ENCODE results near the gene GRPEL1. TPM values are rescaled to one million over a fixed set of nuclear protein-coding genes. Genes with fewer than 3 reads are reported as not detected.

The GRPEL1 gene
- polyA plus RNA-seq, 3 donors: 44.1 to 49.6 (median 45.4) TPM

- Histone ChIP-seq H3K4me3 (replicated peaks in 1 of 3; ENCODE audit: low read depth in 2 of 3, low read length in 3 of 3) (peak overlapping the region in 1 of 3 experiments; percentile 12), H3K27ac (ENCODE audit: low read depth in 1 of 2, low read length in 2 of 2) (peak overlapping the region in 1 of 2 donors; percentile 57), H3K4me1 (ENCODE audit: control insufficient read depth in 1 of 2, insufficient read depth in 2 of 2, low read length in 2 of 2) (peaks cover 50 to 51% of the 10 kb centered on the region in 2 donors), H3K79me2 (ENCODE audit: insufficient read depth, low read length) (peaks cover 51% of the 10 kb centered on the region), H3K9ac (ENCODE audit: insufficient read depth, low read length, poor library complexity, severe bottlenecking) (no peak overlapping the region), H4K20me1 (ENCODE audit: insufficient read depth, low read length) (peaks cover 96% of the 10 kb centered on the region), H3K9me3 (replicated peaks in 1 of 2; ENCODE audit: control insufficient read depth in 1 of 2, insufficient read depth in 1 of 2, low read length in 2 of 2) (no peaks in the 10 kb centered on the region), H3K4me2 (replicated peaks; ENCODE audit: extremely low read depth, low read length, poor library complexity, severe bottlenecking) (peak overlapping the region; percentile 37), H3K36me3 (replicated peaks in 1 of 2; ENCODE audit: control insufficient read depth in 1 of 2, insufficient read depth in 2 of 2, low read length in 2 of 2) (peaks cover 39 to 62% of the 10 kb centered on the region in 2 donors), H2AFZ (ENCODE audit: insufficient read depth, low read depth, low read length, poor library complexity, severe bottlenecking) (no peak overlapping the region), H3K27me3 (ENCODE audit: control insufficient read depth in 2 of 2, insufficient read depth in 2 of 2, low read length in 2 of 2) (no peaks in the 10 kb centered on the region)
- intact Hi-C loops (cut with micrococcal nuclease): loop anchor here in 1 of 2 donors (10.0 kb wide), 2 partner anchors 146 to 276 kb away; partner anchors contain the start of gene KIAA0232
- Mint-ChIP-seq H3K4me1 (peaks cover 54% of the 10 kb centered on the region), H3K36me3 (peaks cover 61 to 84% of the 10 kb centered on the region in 2 donors), H3K4me3 (peak overlapping the region in 1 of 2 donors; percentile 73), H3K9me3 (no peaks in the 10 kb centered on the region), H3K27me3 (ENCODE audit: low read depth in 3 of 3) (peaks cover 0 to 1% (median 1%) of the 10 kb centered on the region in 3 donors), H3K27ac (peak overlapping the region; percentile 71 to 89 (median 84))
- DNase-seq: peak in 2 of 3 donors; percentile 30 to 49
- TF ChIP-seq, protein P1, sequence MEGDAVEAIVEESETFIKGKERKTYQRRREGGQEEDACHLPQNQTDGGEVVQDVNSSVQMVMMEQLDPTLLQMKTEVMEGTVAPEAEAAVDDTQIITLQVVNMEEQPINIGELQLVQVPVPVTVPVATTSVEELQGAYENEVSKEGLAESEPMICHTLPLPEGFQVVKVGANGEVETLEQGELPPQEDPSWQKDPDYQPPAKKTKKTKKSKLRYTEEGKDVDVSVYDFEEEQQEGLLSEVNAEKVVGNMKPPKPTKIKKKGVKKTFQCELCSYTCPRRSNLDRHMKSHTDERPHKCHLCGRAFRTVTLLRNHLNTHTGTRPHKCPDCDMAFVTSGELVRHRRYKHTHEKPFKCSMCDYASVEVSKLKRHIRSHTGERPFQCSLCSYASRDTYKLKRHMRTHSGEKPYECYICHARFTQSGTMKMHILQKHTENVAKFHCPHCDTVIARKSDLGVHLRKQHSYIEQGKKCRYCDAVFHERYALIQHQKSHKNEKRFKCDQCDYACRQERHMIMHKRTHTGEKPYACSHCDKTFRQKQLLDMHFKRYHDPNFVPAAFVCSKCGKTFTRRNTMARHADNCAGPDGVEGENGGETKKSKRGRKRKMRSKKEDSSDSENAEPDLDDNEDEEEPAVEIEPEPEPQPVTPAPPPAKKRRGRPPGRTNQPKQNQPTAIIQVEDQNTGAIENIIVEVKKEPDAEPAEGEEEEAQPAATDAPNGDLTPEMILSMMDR (IDR thresholded peaks at IDR 0.05): no peak
- WGBS (ENCODE audit: insufficient coverage): 44% methylated on average over 12 of the region's 20 CpGs
These were observed 7.3 kb downstream of the GRPEL1 start for GRCh38 chr4:7060346-7061150.

GRCh38 chr4:7059662-7060061, 8.2 kb downstream of the GRPEL1 start:
- intact Hi-C loops (cut with micrococcal nuclease): loop anchor here in 1 of 2 donors (2.0 to 10.0 kb wide), 3 partner anchors 15 to 275 kb away; partner anchors contain the start of gene KIAA0232
- H3K4me1 Mint-ChIP-seq: peaks cover 54% of the 10 kb centered on the region
- peaks cover 96% of the 10 kb centered on the region for H4K20me1 ChIP-seq (ENCODE audit: insufficient read depth, low read length)
- peaks cover 66 to 84% of the 10 kb centered on the region in 2 donors for H3K36me3 Mint-ChIP-seq
- H3K9me3 Mint-ChIP-seq: peaks cover 0 to 1% (median 0%) of the 10 kb centered on the region in 7 donors
- H3K79me2 ChIP-seq (ENCODE audit: insufficient read depth, low read length): peaks cover 50% of the 10 kb centered on the region
- DNase-seq: peak; percentile 54 to 62 (median 62)
- peak overlapping the region; percentile 37 to 89 (median 76) for H3K27ac Mint-ChIP-seq
- no peaks in the 10 kb centered on the region for H3K27me3 ChIP-seq (ENCODE audit: control insufficient read depth in 2 of 2, insufficient read depth in 2 of 2, low read length in 2 of 2)
- H3K9ac ChIP-seq (ENCODE audit: insufficient read depth, low read length, poor library complexity, severe bottlenecking): no peak overlapping the region
- H3K4me3 ChIP-seq (replicated peaks in 1 of 3; ENCODE audit: low read depth in 2 of 3, low read length in 3 of 3): peak overlapping the region in 1 of 3 experiments; percentile 11
- peaks cover 43 to 68% of the 10 kb centered on the region in 2 donors for H3K36me3 ChIP-seq (replicated peaks in 1 of 2; ENCODE audit: control insufficient read depth in 1 of 2, insufficient read depth in 2 of 2, low read length in 2 of 2)
- H3K27ac ChIP-seq (ENCODE audit: low read depth in 1 of 2, low read length in 2 of 2): peak overlapping the region; percentile 34 to 57
- peaks cover 47 to 49% of the 10 kb centered on the region in 2 donors for H3K4me1 ChIP-seq (ENCODE audit: control insufficient read depth in 1 of 2, insufficient read depth in 2 of 2, low read length in 2 of 2)
- 3% methylated on average over 4 of the region's 11 CpGs for WGBS (ENCODE audit: insufficient coverage)
- TF ChIP-seq, protein P1 (IDR thresholded peaks at IDR 0.05): no peak
- peak overlapping the region; percentile 58 to 69 for H3K4me3 Mint-ChIP-seq
- H3K4me2 ChIP-seq (replicated peaks; ENCODE audit: extremely low read depth, low read length, poor library complexity, severe bottlenecking): peak overlapping the region; percentile 37
- no peak overlapping the region for H2AFZ ChIP-seq (ENCODE audit: insufficient read depth, low read depth, low read length, poor library complexity, severe bottlenecking)
- no peaks in the 10 kb centered on the region for H3K9me3 ChIP-seq (replicated peaks in 1 of 2; ENCODE audit: control insufficient read depth in 1 of 2, insufficient read depth in 1 of 2, low read length in 2 of 2)
- peaks cover 0 to 1% (median 1%) of the 10 kb centered on the region in 3 donors for H3K27me3 Mint-ChIP-seq (ENCODE audit: low read depth in 3 of 3)

All from CD14-positive monocyte (primary cell).